HL-60 (cell line): ENCODE data around the gene SLC39A3.

Experiments
- GABPA ChIP-seq: IDR thresholded peaks from 2 replicates; pipeline ENCODE4 v1.6.1; 2012; ENCODE audit warnings: low read depth
- POLR2AphosphoS5 ChIP-seq: IDR thresholded peaks from 2 replicates; pipeline ENCODE4 v1.6.1; 2012; ENCODE audit warnings: low read depth
- REST ChIP-seq: IDR thresholded peaks from 2 replicates; pipeline ENCODE4 v1.6.1; 2012; ENCODE audit warnings: low read depth; ENCODE audit not compliant: insufficient replicate concordance
- SPI1 ChIP-seq: IDR thresholded peaks from 2 replicates; pipeline ENCODE4 v1.6.1; 2012; ENCODE audit warnings: low read depth, mild to moderate bottlenecking, borderline replicate concordance
- TF ChIP-seq, protein P1 (sequence below): IDR thresholded peaks from one replicate; pipeline ENCODE4 v1.5.1; 2011; ENCODE audit warnings: low read length, control low read depth, inconsistent platforms; ENCODE audit not compliant: insufficient read depth

- TF ChIP-seq, protein P1, sequence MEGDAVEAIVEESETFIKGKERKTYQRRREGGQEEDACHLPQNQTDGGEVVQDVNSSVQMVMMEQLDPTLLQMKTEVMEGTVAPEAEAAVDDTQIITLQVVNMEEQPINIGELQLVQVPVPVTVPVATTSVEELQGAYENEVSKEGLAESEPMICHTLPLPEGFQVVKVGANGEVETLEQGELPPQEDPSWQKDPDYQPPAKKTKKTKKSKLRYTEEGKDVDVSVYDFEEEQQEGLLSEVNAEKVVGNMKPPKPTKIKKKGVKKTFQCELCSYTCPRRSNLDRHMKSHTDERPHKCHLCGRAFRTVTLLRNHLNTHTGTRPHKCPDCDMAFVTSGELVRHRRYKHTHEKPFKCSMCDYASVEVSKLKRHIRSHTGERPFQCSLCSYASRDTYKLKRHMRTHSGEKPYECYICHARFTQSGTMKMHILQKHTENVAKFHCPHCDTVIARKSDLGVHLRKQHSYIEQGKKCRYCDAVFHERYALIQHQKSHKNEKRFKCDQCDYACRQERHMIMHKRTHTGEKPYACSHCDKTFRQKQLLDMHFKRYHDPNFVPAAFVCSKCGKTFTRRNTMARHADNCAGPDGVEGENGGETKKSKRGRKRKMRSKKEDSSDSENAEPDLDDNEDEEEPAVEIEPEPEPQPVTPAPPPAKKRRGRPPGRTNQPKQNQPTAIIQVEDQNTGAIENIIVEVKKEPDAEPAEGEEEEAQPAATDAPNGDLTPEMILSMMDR: no peak
- TF ChIP-seq POLR2AphosphoS5 (no peak), GABPA (no peak), SPI1 (no peak), REST (no peak)
Measured at GRCh38 chr19:2754659-2755447, 15.0 kb upstream of the SLC39A3 start.
